C1 segment of cervical spinal cord (tissue), 14 donors: Measurements from ENCODE around the gene PCBD1.

Source experiments
- DNase-seq, 14 donors: peaks; one replicate each; lab custom pipeline; 2025; lab: John Stamatoyannopoulos, UW

PCBD1 gene

GRCh38 chr10:70917635-70918034 lies 29.3 kb upstream of the PCBD1 start:
- no peak for DNase-seq

GRCh38 chr10:70917226-70917625 lies 28.9 kb upstream of the PCBD1 start:
- no peak for DNase-seq

- DNase-seq: no peak
Measured at GRCh38 chr10:70916241-70916640, 27.9 kb upstream of the PCBD1 start.

- DNase-seq: no peak
Measured at GRCh38 chr10:70915806-70916205, 27.4 kb upstream of the PCBD1 start.

GRCh38 chr10:70915206-70915605 lies 26.8 kb upstream of the PCBD1 start:
- DNase-seq: no peak

- no peak for DNase-seq
Measured at GRCh38 chr10:70914316-70914864, 26.0 kb upstream of the PCBD1 start.

GRCh38 chr10:70913893-70914240 lies 25.5 kb upstream of the PCBD1 start:
- DNase-seq: no peak

- no peak for DNase-seq
Measured at GRCh38 chr10:70913191-70913892, 25.0 kb upstream of the PCBD1 start.

- DNase-seq: no peak
Measured at GRCh38 chr10:70912556-70912955, 24.2 kb upstream of the PCBD1 start.

- no peak for DNase-seq
Measured at GRCh38 chr10:70911386-70911785, 23.0 kb upstream of the PCBD1 start.

GRCh38 chr10:70910486-70911341 lies 22.3 kb upstream of the PCBD1 start:
- no peak for DNase-seq

GRCh38 chr10:70909326-70909935 lies 21.1 kb upstream of the PCBD1 start:
- DNase-seq: no peak

- DNase-seq: no peak
Measured at GRCh38 chr10:70908406-70909296, 20.3 kb upstream of the PCBD1 start.

- DNase-seq: no peak
Measured at GRCh38 chr10:70907637-70908405, 19.5 kb upstream of the PCBD1 start.

GRCh38 chr10:70906953-70907636 lies 18.7 kb upstream of the PCBD1 start:
- DNase-seq: no peak

GRCh38 chr10:70906031-70906783 lies 17.8 kb upstream of the PCBD1 start:
- DNase-seq: no peak

GRCh38 chr10:70905071-70906021 lies 17.0 kb upstream of the PCBD1 start:
- DNase-seq: no peak
